Tibial artery (tissue), 4 donors: ENCODE data around the gene NTMT1.

Experiments used
- DNase-seq, 2 donors: peaks; one replicate each; pipeline ENCODE4 v3.0.0-alpha.2; 2019
- H3K27ac ChIP-seq, 2 donors: fragments of 200-600 bp; sonication (generic) in 1 of 2; 1 replicate in 1 of 2; 2 replicates in 1 of 2; pipeline ENCODE4 v1.5.1; 2018 to 2019; ENCODE audit warnings: mild to moderate bottlenecking in 1 of 2
- H3K27me3 ChIP-seq, 2 donors: fragments of 200-600 bp; sonication (generic) in 1 of 2; one replicate each; pipeline versions ENCODE4 v1.5.1 to v1.6.0; 2016 to 2019
- H3K36me3 ChIP-seq, 3 donors: fragments of 200-600 bp; sonication (generic) in 2 of 3; one replicate each; pipeline ENCODE4 v1.5.1; 2016 to 2019; ENCODE audit warnings: mild to moderate bottlenecking in 2 of 3
- H3K4me1 ChIP-seq, 4 donors: fragments of 200-600 bp; sonication (generic) in 2 of 4; 1 replicate in 3 of 4; 2 replicates in 1 of 4; pipeline ENCODE4 v1.5.1; 2016 to 2019
- H3K4me3 ChIP-seq, 2 donors: fragments of 200-600 bp; sonication (generic) in 1 of 2; 1 replicate in 1 of 2; 2 replicates in 1 of 2; pipeline ENCODE4 v1.5.1; 2018 to 2019; ENCODE audit warnings: mild to moderate bottlenecking in 2 of 2
- H3K9me3 ChIP-seq, 3 donors: fragments of 200-600 bp; sonication (generic) in 1 of 3; one replicate each; pipeline ENCODE4 v1.5.1; 2016 to 2019
- intact Hi-C: fragments of 100-400 bp; cut with DNase I; formaldehyde crosslinking; loops from one replicate; pipeline ENCODE4 v1.15.0; 2023; ENCODE audit warnings: low total_unique reads
- TF ChIP-seq, protein P1 (sequence below), 2 experiments: fragments of 200-600 bp in 1 of 2; fragments of 450-650 bp in 1 of 2; IDR thresholded peaks; one replicate each; pipeline ENCODE4 v1.5.1; 2017 to 2019; ENCODE audit warnings: antibody characterized with exemption in 2 of 2, mild to moderate bottlenecking in 1 of 2, moderate library complexity in 1 of 2

NTMT1 gene

DNA sequence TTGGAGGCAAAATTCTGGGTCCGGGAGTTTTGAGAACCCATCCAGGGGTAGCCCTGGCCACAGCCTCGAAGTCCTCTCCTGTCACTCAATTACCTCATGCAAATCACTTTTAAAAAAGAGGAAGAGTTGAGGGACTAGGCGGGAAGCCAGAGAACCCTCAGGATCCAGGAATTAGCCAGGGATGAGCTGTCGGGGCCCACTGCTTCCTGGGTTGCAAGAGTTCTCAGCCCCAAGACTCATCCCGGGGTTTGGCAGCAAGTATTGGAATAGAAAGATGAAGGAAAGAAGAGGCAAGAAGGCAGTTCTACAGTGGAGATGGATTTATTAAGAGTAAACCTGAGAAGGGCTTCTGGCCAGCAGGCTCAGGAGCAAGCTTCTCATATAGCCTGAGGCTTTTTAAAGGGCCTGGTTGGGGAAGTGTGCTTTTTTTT, 30.6 kb upstream of the NTMT1 start:
- intact Hi-C loops = no loop called here
- Histone ChIP-seq H3K4me1 (peaks cover 0 to 24% (median 13%) of the 10 kb centered on the region in 4 donors), H3K27ac (peak overlapping the region; percentile 23 to 88), H3K27me3 (no peaks in the 10 kb centered on the region), H3K36me3 (no peaks in the 10 kb centered on the region), H3K4me3 (no peak overlapping the region), H3K9me3 (no peaks in the 10 kb centered on the region)
- TF ChIP-seq, protein P1, sequence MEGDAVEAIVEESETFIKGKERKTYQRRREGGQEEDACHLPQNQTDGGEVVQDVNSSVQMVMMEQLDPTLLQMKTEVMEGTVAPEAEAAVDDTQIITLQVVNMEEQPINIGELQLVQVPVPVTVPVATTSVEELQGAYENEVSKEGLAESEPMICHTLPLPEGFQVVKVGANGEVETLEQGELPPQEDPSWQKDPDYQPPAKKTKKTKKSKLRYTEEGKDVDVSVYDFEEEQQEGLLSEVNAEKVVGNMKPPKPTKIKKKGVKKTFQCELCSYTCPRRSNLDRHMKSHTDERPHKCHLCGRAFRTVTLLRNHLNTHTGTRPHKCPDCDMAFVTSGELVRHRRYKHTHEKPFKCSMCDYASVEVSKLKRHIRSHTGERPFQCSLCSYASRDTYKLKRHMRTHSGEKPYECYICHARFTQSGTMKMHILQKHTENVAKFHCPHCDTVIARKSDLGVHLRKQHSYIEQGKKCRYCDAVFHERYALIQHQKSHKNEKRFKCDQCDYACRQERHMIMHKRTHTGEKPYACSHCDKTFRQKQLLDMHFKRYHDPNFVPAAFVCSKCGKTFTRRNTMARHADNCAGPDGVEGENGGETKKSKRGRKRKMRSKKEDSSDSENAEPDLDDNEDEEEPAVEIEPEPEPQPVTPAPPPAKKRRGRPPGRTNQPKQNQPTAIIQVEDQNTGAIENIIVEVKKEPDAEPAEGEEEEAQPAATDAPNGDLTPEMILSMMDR (IDR thresholded peaks at IDR 0.05) = no peak
- DNase-seq = no peak

DNA sequence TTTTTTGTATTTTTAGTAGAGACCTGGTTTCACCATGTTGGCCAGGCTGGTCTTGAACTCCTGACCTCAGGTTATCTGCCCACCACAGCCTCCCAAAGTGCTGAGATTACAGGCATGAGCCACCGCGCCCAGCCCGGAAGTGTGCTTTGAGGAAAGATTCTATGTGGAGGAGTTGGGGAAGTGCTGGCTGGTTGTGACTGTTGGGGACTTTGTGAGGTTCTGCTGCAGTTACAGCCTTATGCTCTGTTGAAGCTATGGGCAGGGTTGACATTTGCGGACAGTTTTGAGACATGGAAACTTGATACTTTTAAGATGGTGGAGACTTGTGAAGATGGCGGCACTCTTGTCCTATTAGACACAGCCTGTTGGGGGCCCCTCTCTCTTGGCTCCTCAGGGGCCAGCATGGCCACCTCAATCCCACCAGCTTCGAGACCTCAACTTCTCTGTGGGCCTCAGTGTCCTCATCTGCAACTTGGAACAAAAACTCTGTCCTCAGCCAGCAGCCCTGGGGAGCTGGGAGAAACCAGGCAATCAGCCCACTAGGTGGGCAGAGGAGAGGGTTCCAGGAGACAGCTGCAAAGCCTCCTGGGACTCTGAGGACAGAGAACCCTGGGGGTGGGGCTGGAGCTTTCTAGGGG, 29.9 kb upstream of the NTMT1 start:
- Histone ChIP-seq H3K36me3 (no peaks in the 10 kb centered on the region), H3K27ac (peak overlapping the region; percentile 88 to 89), H3K4me3 (no peak overlapping the region), H3K9me3 (no peaks in the 10 kb centered on the region), H3K4me1 (peaks cover 0 to 24% (median 13%) of the 10 kb centered on the region in 4 donors), H3K27me3 (no peaks in the 10 kb centered on the region)
- TF ChIP-seq, protein P1 (IDR thresholded peaks at IDR 0.05) = no peak
- no peak for DNase-seq
- intact Hi-C loops = no loop called here

DNA sequence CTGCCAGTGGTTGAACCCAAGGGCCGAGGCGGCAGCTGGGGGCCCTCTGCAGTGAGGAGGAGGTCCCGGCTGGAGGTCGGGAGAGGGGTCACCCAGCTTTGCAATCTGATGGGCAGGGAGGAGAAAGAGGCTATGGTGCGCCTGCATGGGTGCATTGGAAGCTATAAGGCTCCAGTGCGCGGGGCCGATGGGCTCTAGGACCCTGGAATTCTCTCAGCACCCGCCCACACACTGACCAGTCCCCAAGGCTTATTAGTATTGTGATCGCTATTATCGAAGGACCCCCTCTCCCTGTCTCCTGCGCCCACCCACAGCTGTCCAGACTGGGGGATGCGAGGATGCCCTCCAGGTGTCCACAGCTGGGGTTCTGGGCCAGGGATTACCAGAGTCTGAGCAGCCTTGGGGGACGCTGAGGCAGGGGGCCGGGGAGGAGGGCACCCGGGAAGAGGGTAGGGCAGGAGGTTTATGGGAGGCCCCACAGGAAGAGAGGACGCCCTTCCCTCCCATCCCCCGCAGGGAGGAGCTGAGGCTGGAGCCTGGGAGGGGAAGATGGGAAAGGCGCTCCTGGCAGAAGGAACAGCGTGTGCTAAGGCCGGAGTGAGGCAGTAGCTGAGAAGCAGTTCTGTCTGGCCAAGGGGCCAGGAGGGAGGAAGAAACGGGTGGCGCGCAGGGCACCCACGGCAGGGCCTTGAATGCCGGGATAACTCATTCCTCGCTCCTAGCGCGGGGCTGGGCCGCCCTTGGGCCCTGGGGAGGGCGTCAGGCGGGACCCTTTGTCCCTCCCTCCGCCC, 29.2 kb upstream of the NTMT1 start:
- Histone ChIP-seq H3K4me3 (peak overlapping the region; percentile 47 to 56), H3K27ac (peak overlapping the region; percentile 88 to 89), H3K4me1 (peaks cover 0 to 24% (median 13%) of the 10 kb centered on the region in 4 donors), H3K9me3 (no peaks in the 10 kb centered on the region), H3K36me3 (no peaks in the 10 kb centered on the region), H3K27me3 (no peaks in the 10 kb centered on the region)
- TF ChIP-seq, protein P1 (IDR thresholded peaks at IDR 0.05) = no peak
- DNase-seq = peak; percentile 73 to 89
- intact Hi-C loops = no loop called here

DNA sequence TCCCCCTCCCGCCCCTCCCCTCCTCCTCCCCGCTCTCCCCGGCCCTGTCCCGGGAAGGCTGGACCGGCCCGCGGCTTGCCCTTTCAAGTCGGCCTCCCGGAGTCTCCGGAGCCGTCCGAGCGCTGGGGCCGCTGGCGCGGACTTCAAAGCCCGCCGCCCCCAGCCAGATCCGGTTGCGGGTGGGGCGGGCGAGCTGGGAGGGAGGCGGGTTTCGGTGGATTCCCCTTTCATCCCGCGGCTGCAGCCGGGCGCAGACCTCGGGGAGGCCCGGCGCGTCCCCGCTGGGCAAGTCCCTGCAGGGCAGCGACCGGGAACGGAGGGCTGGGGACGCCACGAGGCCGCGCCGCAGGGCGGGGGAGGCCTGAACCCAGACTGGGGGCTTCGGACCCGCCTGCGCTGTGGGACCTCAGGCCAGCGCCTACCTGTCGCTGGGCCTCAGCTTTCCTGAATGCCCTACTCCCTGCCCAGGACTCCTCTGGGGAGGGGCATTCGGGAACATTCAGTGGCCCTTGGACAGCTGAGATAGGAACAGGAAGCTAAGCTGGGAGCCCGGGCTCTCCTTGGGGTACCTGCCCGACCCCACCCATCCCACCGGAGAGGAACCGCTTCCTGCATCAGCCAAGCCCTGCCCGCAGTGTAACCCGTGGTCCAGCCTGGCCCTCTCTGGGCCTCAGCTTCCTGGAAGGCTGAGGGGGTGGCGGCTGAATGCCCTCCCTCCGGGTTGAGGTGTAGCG, 28.4 kb upstream of the NTMT1 start:
- intact Hi-C loops = no loop called here
- DNase-seq = peak in 1 of 2 donors; percentile 84

DNA sequence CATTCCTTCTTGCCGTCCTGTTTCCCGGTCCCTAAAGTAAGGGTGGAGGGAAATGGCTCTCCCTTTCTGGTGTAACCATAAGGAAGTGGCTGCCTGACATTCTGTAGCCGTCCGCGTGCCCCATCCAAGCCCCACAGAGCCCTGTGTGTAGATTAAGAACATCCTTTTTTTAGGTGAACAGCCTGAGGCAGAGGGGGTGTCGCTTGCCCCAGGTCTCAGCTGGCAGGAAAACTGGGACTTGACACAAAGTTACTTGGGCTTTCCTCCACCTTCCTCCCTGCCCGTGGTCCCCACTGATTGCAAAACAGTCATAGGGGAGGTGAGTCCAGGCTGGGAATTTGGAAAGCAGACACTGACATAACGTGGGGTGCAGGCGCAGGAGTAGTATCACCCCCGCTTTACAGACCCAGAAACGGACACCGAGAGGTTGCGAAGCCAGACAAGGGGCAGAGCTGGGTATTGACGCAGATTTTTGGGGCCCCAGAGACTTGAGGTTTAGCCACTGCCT, 27.8 kb upstream of the NTMT1 start:
- H3K4me1 ChIP-seq = peaks cover 0 to 24% (median 13%) of the 10 kb centered on the region in 4 donors
- no peaks in the 10 kb centered on the region for H3K27me3 ChIP-seq
- intact Hi-C loops = no loop called here
- DNase-seq = no peak
- no peaks in the 10 kb centered on the region for H3K36me3 ChIP-seq
- peak overlapping the region; percentile 88 to 89 for H3K27ac ChIP-seq
- H3K4me3 ChIP-seq = peak overlapping the region in 1 of 2 donors; percentile 56
- TF ChIP-seq, protein P1 (IDR thresholded peaks at IDR 0.05) = no peak
- H3K9me3 ChIP-seq = no peaks in the 10 kb centered on the region

More for the DNA sequence above, 28.4 kb upstream of the NTMT1 start:
- Histone ChIP-seq H3K27ac (peak overlapping the region; percentile 88 to 89), H3K4me1 (peaks cover 0 to 24% (median 13%) of the 10 kb centered on the region in 4 donors), H3K4me3 (peak overlapping the region; percentile 47 to 56), H3K27me3 (no peaks in the 10 kb centered on the region), H3K9me3 (no peaks in the 10 kb centered on the region), H3K36me3 (no peaks in the 10 kb centered on the region)
- TF ChIP-seq, protein P1 (IDR thresholded peaks at IDR 0.05) = no peak
